GM10248 (cell line): Measurements from ENCODE around the gene PSMC1.

ENCODE experiments used
- CTCF ChIA-PET: fragments of 300-600 bp; sonication (Branson Sonifier 250); formaldehyde crosslinking; extraction: SDS; loops from one replicate; lab custom pipeline; 2021; ENCODE audit warnings: antibody characterized with exemption; lab: Yijun Ruan, JAX
- POLR2A ChIA-PET: fragments of 350-650 bp; sonication (Branson Sonifier 250); formaldehyde crosslinking; extraction: SDS; loops from one replicate; lab custom pipeline; 2020; ENCODE audit warnings: antibody characterized with exemption; lab: Yijun Ruan, JAX
- DNase-seq: peaks from one replicate; pipeline ENCODE4 v3.0.0; 2012; ENCODE audit errors: extremely low spot score
- CTCF ChIP-seq: IDR thresholded peaks from 2 replicates; pipeline ENCODE4 v1.5.1; 2012; ENCODE audit warnings: mild to moderate bottlenecking, low read depth; ENCODE audit errors: extremely low read depth, missing control alignments, control extremely low read depth

Gene PSMC1

GRCh38 chr14:90293766-90294730 is 37.7 kb downstream of the PSMC1 start:
- TF ChIP-seq CTCF = no peak
- no peak for DNase-seq
- ChIA-PET POLR2A (no interaction called here), CTCF (no interaction called here)

GRCh38 chr14:90294872-90295271 is 38.5 kb downstream of the PSMC1 start:
- DNase-seq = no peak
- TF ChIP-seq CTCF = no peak
- ChIA-PET CTCF (interaction anchor here (1.4 kb wide), 1 partner anchor 9 kb away, joined by 4 read pairs; no protein-coding TSS in a partner anchor), POLR2A (no interaction called here)

- DNase-seq = no peak
- TF ChIP-seq CTCF = no peak
- CTCF ChIA-PET = interaction anchor here (1.4 kb wide), 1 partner anchor 10 kb away, joined by 4 read pairs; no protein-coding TSS in a partner anchor
- POLR2A ChIA-PET = no interaction called here
Measured at GRCh38 chr14:90295870-90296516, 39.6 kb downstream of the PSMC1 start.

GRCh38 chr14:90296641-90297040 is 40.3 kb downstream of the PSMC1 start:
- POLR2A ChIA-PET = no interaction called here
- CTCF ChIA-PET = no interaction called here

GRCh38 chr14:90297876-90298629 is 41.7 kb downstream of the PSMC1 start:
- CTCF ChIA-PET = interaction anchor here (1.1 to 1.4 kb wide), 4 partner anchors 9 to 101 kb away, joined by 3 to 8 read pairs (median 4); no protein-coding TSS in a partner anchor
- DNase-seq = no peak
- POLR2A ChIA-PET = no interaction called here
- no peak for TF ChIP-seq CTCF

More at GRCh38 chr14:90296641-90297040, 40.3 kb downstream of the PSMC1 start:
- TF ChIP-seq CTCF = no peak
- no peak for DNase-seq

- POLR2A ChIA-PET = no interaction called here
- no peak for DNase-seq
- CTCF ChIA-PET = interaction anchor here (1.4 kb wide), 1 partner anchor 16 kb away, joined by 3 read pairs; no protein-coding TSS in a partner anchor
- no peak for TF ChIP-seq CTCF
Measured at GRCh38 chr14:90299408-90299807, 43.1 kb downstream of the PSMC1 start.
